T-helper 17 cell (primary cell): Measurements from ENCODE around the gene TPD52L2. TPM values are rescaled to one million over a fixed set of nuclear protein-coding genes. Genes with fewer than 3 reads are reported as not detected.
"Not testable (repeated sequence)": the region's sequence is repeated elsewhere in the genome, so short reads cannot be mapped to it uniquely, and the experiment has no call there.

Experiments
- ATAC-seq: fragments of 150-1000 bp; cut with Tn5 transposase; 2 replicates; pipeline ENCODE4 v1.10.0; 2021; ENCODE audit warnings: mild to moderate bottlenecking, moderate library complexity
- DNase-seq, 3 donors: peaks; one replicate each; pipeline versions ENCODE4 v3.0.0 to v3.0.0-alpha.2; 2020 to 2021
- H3K9me3 ChIP-seq: one replicate; pipeline ENCODE4 v1.7.0; 2013; ENCODE audit warnings: low read length, mild to moderate bottlenecking; ENCODE audit not compliant: control insufficient read depth, poor library complexity, severe bottlenecking
- H3K27ac Mint-ChIP-seq: one replicate; pipeline ENCODE4 v1.8.0; 2022; ENCODE audit warnings: mild to moderate bottlenecking, moderate library complexity, mixed read lengths
- H3K27me3 Mint-ChIP-seq: one replicate; pipeline ENCODE4 v1.8.0; 2022; ENCODE audit warnings: mixed read lengths
- H3K36me3 Mint-ChIP-seq: one replicate; pipeline ENCODE4 v1.8.0; 2022; ENCODE audit warnings: low read depth, mixed read lengths
- H3K4me1 Mint-ChIP-seq: one replicate; pipeline ENCODE4 v1.8.0; 2022; ENCODE audit warnings: mild to moderate bottlenecking, mixed read lengths
- H3K4me3 Mint-ChIP-seq: one replicate; pipeline ENCODE4 v1.8.0; 2022; ENCODE audit warnings: mild to moderate bottlenecking, moderate library complexity, mixed read lengths
- total RNA-seq, 4 donors: library from RNA in 2 of 4; stranded (reverse) in 2 of 4; gene quantifications; one replicate each; pipeline ENCODE4 v1.2.3 and lab custom pipeline; 2022 to 2026

Gene TPD52L2
- total RNA-seq, 2 donors from 2014 or later: 26.9 to 29.9 TPM

- ATAC-seq: no peak
- peaks cover 22% of the 10 kb centered on the region for H3K4me1 Mint-ChIP-seq
- peaks cover 2% of the 10 kb centered on the region for H3K36me3 Mint-ChIP-seq
- no peak for DNase-seq
- H3K9me3 ChIP-seq: no peaks in the 10 kb centered on the region
- peak overlapping the region; percentile 69 for H3K27ac Mint-ChIP-seq
- no peak overlapping the region for H3K4me3 Mint-ChIP-seq
- H3K27me3 Mint-ChIP-seq: no peaks in the 10 kb centered on the region
These were observed 48.7 kb downstream of the TPD52L2 start for GRCh38 chr20:63913768-63914167.

- Mint-ChIP-seq H3K4me3 (no peak overlapping the region), H3K4me1 (peaks cover 14% of the 10 kb centered on the region), H3K27ac (no peak overlapping the region), H3K36me3 (peaks cover 2% of the 10 kb centered on the region), H3K27me3 (no peaks in the 10 kb centered on the region)
- no peaks in the 10 kb centered on the region for H3K9me3 ChIP-seq
- ATAC-seq (no peak), DNase-seq (no peak)
These were observed 50.4 kb downstream of the TPD52L2 start for GRCh38 chr20:63915471-63915870.

GRCh38 chr20:63916371-63916939 lies 51.4 kb downstream of the TPD52L2 start:
- not testable (repeated sequence) for H3K9me3 ChIP-seq, H3K4me1 Mint-ChIP-seq, ATAC-seq, H3K27ac Mint-ChIP-seq, H3K27me3 Mint-ChIP-seq, H3K36me3 Mint-ChIP-seq, H3K4me3 Mint-ChIP-seq, DNase-seq

- H3K4me3 Mint-ChIP-seq: no peak overlapping the region
- peaks cover 7% of the 10 kb centered on the region for H3K4me1 Mint-ChIP-seq
- ATAC-seq: no peak
- peaks cover 2% of the 10 kb centered on the region for H3K36me3 Mint-ChIP-seq
- H3K9me3 ChIP-seq: no peaks in the 10 kb centered on the region
- H3K27ac Mint-ChIP-seq: peak overlapping the region; percentile 57
- H3K27me3 Mint-ChIP-seq: no peaks in the 10 kb centered on the region
- no peak for DNase-seq
These were observed 52.7 kb downstream of the TPD52L2 start for GRCh38 chr20:63917811-63918210.

- H3K27ac Mint-ChIP-seq: peak overlapping the region; percentile 57
- no peak for ATAC-seq
These were observed 54.1 kb downstream of the TPD52L2 start for GRCh38 chr20:63919130-63919529.

GRCh38 chr20:63920226-63920625 lies 55.2 kb downstream of the TPD52L2 start:
- peaks cover 5% of the 10 kb centered on the region for H3K4me1 Mint-ChIP-seq
- ATAC-seq (no peak), DNase-seq (no peak)
- H3K27ac Mint-ChIP-seq: no peak overlapping the region
- no peak overlapping the region for H3K4me3 Mint-ChIP-seq
- no peaks in the 10 kb centered on the region for H3K27me3 Mint-ChIP-seq
- no peaks in the 10 kb centered on the region for H3K36me3 Mint-ChIP-seq
- no peaks in the 10 kb centered on the region for H3K9me3 ChIP-seq

More at GRCh38 chr20:63919130-63919529, 54.1 kb downstream of the TPD52L2 start:
- DNase-seq: no peak
- no peaks in the 10 kb centered on the region for H3K9me3 ChIP-seq
- Mint-ChIP-seq H3K27me3 (no peaks in the 10 kb centered on the region), H3K36me3 (no peaks in the 10 kb centered on the region), H3K4me3 (no peak overlapping the region), H3K4me1 (peaks cover 5% of the 10 kb centered on the region)

GRCh38 chr20:63923651-63924050 lies 58.6 kb downstream of the TPD52L2 start:
- Mint-ChIP-seq H3K27me3 (no peaks in the 10 kb centered on the region), H3K4me3 (no peak overlapping the region), H3K27ac (peak overlapping the region; percentile 43), H3K36me3 (no peaks in the 10 kb centered on the region), H3K4me1 (peaks cover 4% of the 10 kb centered on the region)
- DNase-seq: no peak
- ATAC-seq: no peak
- no peaks in the 10 kb centered on the region for H3K9me3 ChIP-seq

- H3K27ac Mint-ChIP-seq: peak overlapping the region; percentile 43
These were observed 59.2 kb downstream of the TPD52L2 start for GRCh38 chr20:63924241-63924640.

GRCh38 chr20:63926298-63926697 lies 61.2 kb downstream of the TPD52L2 start:
- no peaks in the 10 kb centered on the region for H3K36me3 Mint-ChIP-seq
- peaks cover 6% of the 10 kb centered on the region for H3K4me1 Mint-ChIP-seq
- no peak overlapping the region for H3K27ac Mint-ChIP-seq
- no peaks in the 10 kb centered on the region for H3K9me3 ChIP-seq
- ATAC-seq (no peak), DNase-seq (no peak)
- no peaks in the 10 kb centered on the region for H3K27me3 Mint-ChIP-seq
- no peak overlapping the region for H3K4me3 Mint-ChIP-seq

More at GRCh38 chr20:63924241-63924640, 59.2 kb downstream of the TPD52L2 start:
- ATAC-seq: no peak
- H3K36me3 Mint-ChIP-seq: no peaks in the 10 kb centered on the region
- no peak for DNase-seq
- H3K9me3 ChIP-seq: no peaks in the 10 kb centered on the region
- no peak overlapping the region for H3K4me3 Mint-ChIP-seq
- no peaks in the 10 kb centered on the region for H3K27me3 Mint-ChIP-seq
- peaks cover 4% of the 10 kb centered on the region for H3K4me1 Mint-ChIP-seq

- Mint-ChIP-seq H3K36me3 (no peaks in the 10 kb centered on the region), H3K27ac (no peak overlapping the region)
These were observed 64.0 kb downstream of the TPD52L2 start for GRCh38 chr20:63929071-63929470.

GRCh38 chr20:63929473-63929883 lies 64.4 kb downstream of the TPD52L2 start:
- not testable (repeated sequence) for H3K4me3 Mint-ChIP-seq, H3K4me1 Mint-ChIP-seq, H3K36me3 Mint-ChIP-seq, H3K27me3 Mint-ChIP-seq, DNase-seq, H3K27ac Mint-ChIP-seq, ATAC-seq, H3K9me3 ChIP-seq

More at GRCh38 chr20:63929071-63929470, 64.0 kb downstream of the TPD52L2 start:
- DNase-seq: no peak
- ATAC-seq: no peak
- Mint-ChIP-seq H3K4me1 (peaks cover 2% of the 10 kb centered on the region), H3K4me3 (no peak overlapping the region), H3K27me3 (no peaks in the 10 kb centered on the region)
- no peaks in the 10 kb centered on the region for H3K9me3 ChIP-seq

- Mint-ChIP-seq H3K36me3 (no peaks in the 10 kb centered on the region), H3K4me1 (peaks cover 12% of the 10 kb centered on the region), H3K27me3 (no peaks in the 10 kb centered on the region), H3K27ac (peak overlapping the region; percentile 34), H3K4me3 (no peak overlapping the region)
- ATAC-seq (no peak), DNase-seq (no peak)
- H3K9me3 ChIP-seq: no peaks in the 10 kb centered on the region
These were observed 66.0 kb downstream of the TPD52L2 start for GRCh38 chr20:63930971-63931553.

- Mint-ChIP-seq H3K27ac (peak overlapping the region; percentile 67), H3K36me3 (no peaks in the 10 kb centered on the region), H3K4me1 (peaks cover 12% of the 10 kb centered on the region), H3K27me3 (no peaks in the 10 kb centered on the region), H3K4me3 (no peak overlapping the region)
- no peaks in the 10 kb centered on the region for H3K9me3 ChIP-seq
- DNase-seq (no peak), ATAC-seq (no peak)
These were observed 66.7 kb downstream of the TPD52L2 start for GRCh38 chr20:63931735-63932134.

- ATAC-seq: no peak
- no peaks in the 10 kb centered on the region for H3K9me3 ChIP-seq
- Mint-ChIP-seq H3K27me3 (no peaks in the 10 kb centered on the region), H3K4me3 (no peak overlapping the region), H3K27ac (peak overlapping the region; percentile 67), H3K4me1 (peaks cover 12% of the 10 kb centered on the region), H3K36me3 (no peaks in the 10 kb centered on the region)
- DNase-seq: no peak
These were observed 67.6 kb downstream of the TPD52L2 start for GRCh38 chr20:63932606-63933160.
